ENCODE measurements around the gene AMT.
"Not testable (repeated sequence)": the region's sequence is repeated elsewhere in the genome, so short reads cannot be mapped to it uniquely, and the experiment has no call there.

AMT gene

DNA sequence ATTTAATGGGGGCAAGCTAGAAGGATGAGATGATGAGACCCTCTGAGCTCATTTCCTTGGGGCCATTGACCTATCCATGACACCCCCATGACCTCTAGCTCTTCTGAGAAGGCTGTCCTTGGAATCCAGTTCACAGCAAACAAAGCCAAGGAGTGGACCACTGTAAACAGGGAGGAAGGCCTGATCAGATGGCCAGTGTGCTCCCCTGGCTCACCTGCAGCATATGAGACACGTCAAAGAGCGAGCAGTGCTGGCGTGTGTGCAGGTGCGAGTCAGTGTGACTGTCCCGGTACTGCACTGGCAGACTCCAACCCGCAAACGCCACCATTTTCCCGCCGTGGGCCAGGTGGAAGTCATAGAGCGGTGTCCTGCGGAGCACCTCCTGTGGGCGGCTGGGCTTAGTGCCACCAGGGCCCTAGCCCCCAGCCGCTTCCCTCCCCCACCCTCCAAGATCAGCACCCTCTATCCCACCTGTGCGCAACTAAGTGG, 339 bp downstream of the AMT start:
- DNase-seq (ENCODE audit: low read depth), result no peak

GRCh38 chr3:49417516-49418120, 4.7 kb downstream of the AMT start:
- DNase-seq (ENCODE audit: low read depth), result no peak

- no peak for DNase-seq (ENCODE audit: low read depth)
Measured at GRCh38 chr3:49416867-49417266, 5.4 kb downstream of the AMT start.

- no peak for DNase-seq (ENCODE audit: low read depth)
Measured at GRCh38 chr3:49415931-49416601, 6.2 kb downstream of the AMT start.

GRCh38 chr3:49414753-49415152, 7.5 kb downstream of the AMT start:
- no peak for DNase-seq (ENCODE audit: low read depth)

- DNase-seq (ENCODE audit: low read depth), result no peak
Measured at GRCh38 chr3:49413338-49413734, 8.9 kb downstream of the AMT start.

DNA sequence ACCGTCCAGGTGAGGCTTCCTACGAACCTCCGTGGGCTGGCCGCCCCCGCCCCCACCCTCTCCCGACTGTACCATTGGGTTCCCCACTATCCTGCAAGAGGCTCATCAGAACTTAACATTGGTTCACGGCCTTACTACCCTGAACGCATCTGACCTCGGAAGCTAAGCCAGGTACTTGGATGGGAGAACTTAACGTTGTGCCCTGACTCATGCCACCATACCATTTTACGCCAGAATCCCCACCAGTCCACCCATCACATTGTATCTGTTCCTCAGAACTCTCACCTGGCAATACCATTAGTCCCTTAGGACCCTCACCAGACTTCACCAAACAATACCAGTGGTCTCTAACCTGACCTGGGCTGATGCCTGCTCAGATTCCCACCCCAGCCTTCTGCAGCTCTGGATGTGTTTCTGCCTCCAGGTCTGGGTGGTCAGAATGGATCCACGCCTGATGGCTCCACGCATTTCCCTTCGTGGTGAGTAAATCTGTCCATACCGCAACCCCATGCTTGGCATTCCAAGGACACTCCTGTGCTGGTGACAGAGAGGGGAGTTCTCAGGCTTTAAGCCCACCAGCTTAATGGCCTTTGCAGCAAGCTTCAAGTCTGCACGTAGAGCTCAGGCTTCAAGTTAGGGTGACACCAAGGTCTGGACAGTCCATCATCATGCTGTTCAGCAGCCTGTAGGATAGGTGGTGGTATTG, 9.5 kb downstream of the AMT start:
- no peak for DNase-seq (ENCODE audit: low read depth)

DNA sequence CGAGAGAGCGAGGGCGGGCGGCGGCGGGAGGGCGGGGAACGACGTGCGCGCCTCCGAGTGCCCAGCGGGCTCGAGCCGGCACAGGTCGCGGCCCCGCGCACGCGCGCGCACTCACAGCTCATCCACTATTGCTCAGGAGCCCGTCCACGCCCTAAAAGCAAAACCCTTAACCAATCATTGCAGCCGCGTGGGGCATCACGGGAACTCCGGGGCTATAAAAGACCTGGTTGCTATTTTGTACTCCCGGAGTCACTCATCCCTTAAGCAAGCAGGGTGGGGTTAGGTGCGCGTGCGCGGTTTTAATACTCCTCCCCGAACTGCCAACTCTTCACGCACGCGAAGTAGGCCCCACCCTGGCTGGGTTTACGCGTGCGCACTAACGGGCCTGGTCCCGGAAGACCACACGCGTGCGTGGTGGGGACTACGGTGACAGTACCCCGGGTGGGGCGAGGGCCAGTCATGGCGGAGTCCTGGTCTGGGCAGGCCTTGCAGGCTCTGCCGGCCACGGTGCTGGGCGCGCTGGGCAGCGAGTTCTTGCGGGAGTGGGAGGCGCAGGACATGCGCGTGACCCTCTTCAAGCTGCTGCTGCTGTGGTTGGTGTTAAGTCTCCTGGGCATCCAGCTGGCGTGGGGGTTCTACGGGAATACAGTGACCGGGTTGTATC, 10.2 kb downstream of the AMT start, which contains the start of the genes RHOA and TCTA:
Gene RHOA (minus strand): TSS at position 9 of the 664 bp plus-strand sequence. CDS start 36,387 bp downstream, outside the sequence.
Gene TCTA (plus strand): TSS at position 456 of the 664 bp plus-strand sequence. CDS start 4 bp downstream, at position 460.
- peak; percentile 100 for DNase-seq (ENCODE audit: low read depth)

DNA sequence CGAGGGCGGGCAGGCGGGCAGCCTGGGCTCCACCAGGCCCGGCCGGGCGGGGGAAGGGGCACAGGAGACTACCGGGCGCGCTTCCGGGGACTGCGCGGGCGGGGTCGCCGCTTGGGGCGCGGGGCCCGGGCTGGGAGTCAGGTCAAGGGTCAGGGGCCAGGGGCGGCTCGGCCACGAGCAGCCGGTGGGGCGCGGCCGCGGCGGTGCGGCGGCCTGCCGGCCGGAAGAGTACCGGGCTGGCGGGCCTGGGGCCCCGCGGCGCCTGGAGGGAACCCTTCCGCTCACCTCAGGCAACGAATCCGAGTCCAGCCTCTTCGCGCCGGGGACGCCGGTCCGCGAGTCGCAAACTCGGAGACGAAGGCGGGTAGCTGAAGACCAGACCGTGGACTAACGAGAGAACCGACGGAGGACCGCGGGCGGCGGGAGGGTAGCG, 10.7 kb downstream of the AMT start:
- DNase-seq (ENCODE audit: low read depth), result no peak

GRCh38 chr3:49410846-49411534, 11.3 kb downstream of the AMT start:
- no peak for DNase-seq (ENCODE audit: low read depth)

GRCh38 chr3:49410066-49410845, 12.0 kb downstream of the AMT start:
- DNase-seq (ENCODE audit: low read depth), result no peak

DNA sequence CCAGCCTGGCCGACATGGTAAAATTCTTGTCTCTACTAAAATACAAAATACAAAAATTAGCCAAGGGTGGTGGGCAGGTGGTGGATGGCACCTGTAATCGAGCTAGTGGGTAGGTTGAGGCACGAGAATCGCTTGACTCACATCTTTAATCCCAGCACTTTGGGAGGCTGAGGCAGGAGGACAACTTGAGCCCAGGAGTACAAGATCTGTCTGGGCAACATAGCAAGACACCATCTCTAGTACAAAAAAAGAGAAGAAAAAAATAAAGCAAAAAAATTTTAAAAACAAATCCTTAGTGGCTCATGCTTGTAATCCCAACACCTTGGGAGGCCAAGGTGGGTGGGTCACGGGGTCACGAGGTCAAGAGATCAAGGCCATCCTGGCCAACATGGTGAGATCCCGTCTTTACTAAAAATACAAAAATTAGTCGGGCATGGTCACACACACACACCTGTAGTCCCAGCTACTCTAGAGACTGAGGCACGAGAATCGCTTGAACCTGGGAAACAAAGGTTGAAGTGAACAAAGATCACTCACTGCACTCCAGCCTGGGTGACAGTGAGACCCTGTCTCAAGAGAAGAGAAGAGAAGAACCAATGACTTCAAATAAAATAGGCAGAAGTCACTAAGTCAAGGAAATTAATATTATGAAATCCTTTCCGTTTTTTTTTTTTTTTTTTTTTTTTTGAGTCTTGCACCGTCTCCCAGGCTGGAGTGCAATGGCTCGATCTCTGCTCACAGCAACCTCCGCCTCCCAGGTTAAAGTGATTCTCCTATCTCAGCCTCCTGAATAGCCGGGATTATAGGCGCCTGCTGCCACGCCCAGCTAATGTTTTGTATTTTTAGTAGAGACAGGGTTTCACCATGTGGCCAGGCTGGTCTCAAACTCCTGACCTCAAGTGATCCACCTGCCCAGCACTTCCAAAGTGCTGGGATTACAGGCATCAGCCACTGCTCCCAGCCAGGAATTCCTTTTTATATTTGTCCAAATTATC, 15.4 kb downstream of the AMT start:
- DNase-seq (ENCODE audit: low read depth), result no peak

DNA sequence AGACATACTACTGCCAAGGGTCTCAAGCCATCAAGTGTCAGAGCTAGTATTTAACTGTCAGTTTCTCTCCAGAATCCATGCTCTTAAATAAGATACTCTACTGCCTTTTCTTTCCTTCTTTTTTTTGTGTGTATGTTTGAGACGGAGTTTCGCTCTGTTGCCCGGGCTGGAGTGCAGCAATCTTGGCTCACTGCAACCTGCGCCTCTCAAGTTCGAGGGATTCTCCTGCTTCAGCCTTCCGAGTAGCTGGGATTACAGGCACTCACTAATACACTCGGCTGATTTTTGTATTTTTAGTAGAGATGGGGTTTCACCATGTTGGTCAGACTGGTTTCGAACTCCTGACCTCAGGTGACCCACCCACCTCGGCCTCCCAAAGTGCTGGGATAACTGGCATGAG, 16.7 kb downstream of the AMT start:
- DNase-seq (ENCODE audit: low read depth), result not testable (repeated sequence)

DNA sequence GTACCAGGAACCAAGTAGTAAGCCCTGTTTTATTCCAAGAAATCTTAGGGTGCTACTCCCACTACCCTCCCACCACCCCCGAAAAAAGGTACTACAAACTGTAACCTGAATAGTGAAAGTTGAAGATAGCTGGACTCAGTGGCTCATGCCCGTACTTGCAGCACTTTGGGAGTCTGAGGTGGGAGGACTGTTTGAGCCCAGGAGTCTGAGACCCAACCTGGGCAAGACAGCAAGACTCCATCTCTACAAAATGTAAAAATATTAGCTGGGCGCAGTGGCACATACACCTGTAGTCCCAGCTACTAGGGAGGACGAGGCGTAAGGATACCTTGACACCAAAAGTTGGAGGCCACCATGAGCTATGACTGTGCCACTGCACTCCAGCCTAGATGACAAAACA, 18.4 kb downstream of the AMT start:
- no peak for DNase-seq (ENCODE audit: low read depth)

DNA sequence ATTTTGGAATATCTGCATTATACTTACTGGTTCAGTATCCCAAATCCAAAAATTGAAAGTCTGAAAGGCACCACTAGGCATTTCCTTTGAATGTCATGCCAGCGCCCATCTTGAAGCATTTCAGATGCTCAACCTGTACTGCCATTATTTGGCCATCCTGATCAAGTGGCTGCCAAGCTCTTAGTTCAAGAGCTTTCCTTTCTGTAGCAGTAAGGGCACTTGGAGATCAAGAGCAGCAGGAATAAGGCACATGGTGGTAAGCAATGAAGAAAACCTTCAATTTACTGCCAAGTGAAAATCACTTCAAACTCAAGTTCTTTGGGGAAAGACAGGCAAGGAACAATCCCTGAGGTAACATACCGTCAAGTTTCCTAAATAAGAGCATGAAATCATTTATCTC, 20.5 kb downstream of the AMT start:
- DNase-seq (ENCODE audit: low read depth), result no peak

DNA sequence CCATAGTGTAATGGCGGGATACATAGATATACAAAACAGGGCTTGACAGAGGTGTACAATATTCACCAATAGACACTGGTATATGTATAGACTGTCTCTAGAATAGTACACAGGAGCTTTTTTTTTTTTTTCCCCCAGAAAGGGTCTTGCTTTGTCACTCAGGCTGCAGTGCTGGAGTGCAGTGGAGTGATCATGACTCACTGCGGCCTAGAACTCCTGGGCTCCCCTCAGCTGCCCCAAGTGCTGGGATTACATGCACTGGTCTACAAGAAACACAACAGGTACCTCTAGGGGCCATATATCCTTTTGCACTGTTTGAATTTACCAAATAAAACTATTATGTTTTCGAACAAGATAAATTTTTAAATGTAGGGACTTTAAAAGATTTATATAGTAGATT, 22.8 kb downstream of the AMT start:
- DNase-seq (ENCODE audit: low read depth), result no peak

DNA sequence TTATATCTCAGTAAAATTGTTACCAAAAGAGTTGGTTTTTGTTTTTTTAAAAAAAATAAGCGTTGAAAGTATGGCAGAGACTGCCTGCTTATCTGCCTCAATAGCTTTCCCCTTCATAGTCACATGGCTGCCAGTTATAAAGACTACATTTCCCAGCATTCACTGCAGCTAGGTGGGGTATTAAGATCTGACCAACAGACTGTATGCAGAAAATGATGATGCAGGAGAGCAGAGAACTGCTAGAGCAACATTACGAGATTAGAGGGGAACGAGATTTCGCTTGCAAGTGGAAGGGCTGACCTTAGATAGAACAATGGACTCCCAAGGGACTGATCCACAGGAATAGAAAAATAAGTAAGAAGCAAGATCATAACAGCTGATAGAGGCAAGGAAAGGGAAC, 24.8 kb downstream of the AMT start:
- no peak for DNase-seq (ENCODE audit: low read depth)

DNA sequence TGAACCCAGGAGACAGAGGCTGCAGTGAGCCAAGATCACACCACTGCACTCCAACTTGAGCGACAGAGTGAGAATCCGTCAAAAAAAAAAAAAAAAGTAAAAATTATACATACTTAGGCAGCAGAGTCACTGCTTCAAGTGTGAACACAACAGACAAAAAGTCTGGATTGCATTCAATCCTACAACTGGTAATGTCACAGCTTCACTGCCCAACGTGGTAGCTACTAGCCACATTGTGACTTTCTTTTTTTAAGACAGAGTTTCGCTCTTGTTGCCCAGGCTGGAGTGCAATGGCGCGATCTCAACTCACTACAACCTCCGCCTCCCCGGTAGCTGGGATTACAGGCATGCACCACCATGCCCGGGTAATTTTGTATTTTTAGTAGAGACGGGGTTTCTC, 31.0 kb downstream of the AMT start:
- not testable (repeated sequence) for DNase-seq (ENCODE audit: low read depth)

DNA sequence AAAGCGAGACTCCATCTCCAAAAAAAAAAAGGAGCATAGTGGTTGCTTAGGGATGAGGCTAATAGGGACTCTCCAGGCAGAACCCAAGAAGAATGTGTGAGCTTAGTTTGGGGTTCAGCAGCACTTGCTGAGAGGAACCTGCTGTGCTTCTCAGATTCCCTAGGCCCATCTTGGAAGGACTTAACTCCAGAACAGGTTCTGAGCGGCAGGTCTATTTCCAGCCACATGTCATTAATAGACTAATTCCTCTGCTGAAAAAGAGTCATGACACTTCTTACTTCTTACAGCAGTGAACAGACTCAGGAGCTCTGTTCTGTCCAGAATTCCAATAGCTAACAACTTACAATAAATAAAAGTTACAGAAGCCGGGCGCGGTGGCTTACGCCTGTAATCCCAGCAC, 33.0 kb downstream of the AMT start:
- DNase-seq (ENCODE audit: low read depth), result no peak
